ENCODE results near the gene RBFOX1.

The RBFOX1 gene

DNA sequence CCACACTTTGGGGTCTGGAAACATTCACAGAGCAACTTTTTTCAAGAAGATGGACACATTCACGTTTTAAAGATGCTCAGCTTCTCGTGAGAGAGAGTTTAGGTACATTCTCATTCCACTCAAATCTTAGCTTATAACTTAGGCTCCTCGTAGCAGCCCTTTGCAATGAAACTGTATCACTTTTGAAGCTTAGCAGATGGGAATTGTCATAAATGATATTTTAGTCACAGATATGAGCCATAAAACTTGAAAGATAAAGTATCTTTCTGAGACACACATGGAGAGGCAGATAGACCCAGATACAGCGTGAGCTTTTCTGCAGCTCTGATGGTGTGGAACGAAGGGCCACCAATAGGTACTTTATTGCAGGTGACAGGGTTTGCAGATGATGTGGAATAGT lies 41.1 kb downstream of the RBFOX1 start:
- no peak for DNase-seq (ENCODE audit: low read depth)

DNA sequence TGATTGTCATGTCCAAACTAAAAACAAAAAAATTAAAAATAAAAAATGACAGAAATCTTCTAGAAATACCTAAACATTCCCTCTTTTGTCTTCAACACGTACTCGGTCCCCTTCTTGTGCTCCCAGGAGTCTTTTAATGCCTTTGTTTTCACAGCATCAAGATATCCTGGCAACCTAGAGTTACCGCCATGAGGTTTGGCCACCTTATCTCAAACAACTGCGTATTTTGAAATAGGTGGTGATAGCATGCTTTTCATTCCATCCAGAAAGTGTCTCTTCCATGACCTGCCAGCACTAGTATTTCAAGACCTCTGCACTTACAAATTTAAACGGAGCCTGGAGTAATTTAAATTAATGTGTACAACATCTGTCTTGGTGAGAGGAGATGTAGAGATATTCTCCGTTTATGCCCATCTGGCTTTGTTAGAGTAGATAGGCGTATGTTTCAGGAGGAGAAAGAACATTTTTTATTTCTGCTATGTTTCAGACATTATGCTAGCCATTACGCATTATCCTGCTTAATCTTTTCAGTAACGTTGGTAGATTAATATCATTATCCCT lies 42.0 kb downstream of the RBFOX1 start:
- no peak for DNase-seq (ENCODE audit: low read depth)

DNA sequence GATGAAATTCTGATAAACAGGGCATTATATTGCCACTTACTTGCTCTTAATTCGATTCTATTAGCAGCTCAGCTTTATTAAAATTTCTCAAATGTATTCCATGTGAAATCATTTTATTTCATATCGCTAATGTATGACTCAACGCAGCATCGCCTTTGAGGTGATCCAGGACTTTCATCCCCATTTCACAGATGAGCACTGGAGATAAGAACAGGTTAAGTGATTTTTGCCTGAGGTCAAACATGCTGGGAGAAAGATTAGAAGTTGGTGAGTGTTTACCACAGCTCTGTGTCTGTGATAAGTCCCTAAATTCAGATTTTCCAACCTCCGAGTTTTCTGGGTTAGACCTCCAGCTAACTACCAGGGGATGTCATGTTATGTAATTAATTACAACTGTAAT lies 43.6 kb downstream of the RBFOX1 start:
- DNase-seq (ENCODE audit: low read depth) = no peak

DNA sequence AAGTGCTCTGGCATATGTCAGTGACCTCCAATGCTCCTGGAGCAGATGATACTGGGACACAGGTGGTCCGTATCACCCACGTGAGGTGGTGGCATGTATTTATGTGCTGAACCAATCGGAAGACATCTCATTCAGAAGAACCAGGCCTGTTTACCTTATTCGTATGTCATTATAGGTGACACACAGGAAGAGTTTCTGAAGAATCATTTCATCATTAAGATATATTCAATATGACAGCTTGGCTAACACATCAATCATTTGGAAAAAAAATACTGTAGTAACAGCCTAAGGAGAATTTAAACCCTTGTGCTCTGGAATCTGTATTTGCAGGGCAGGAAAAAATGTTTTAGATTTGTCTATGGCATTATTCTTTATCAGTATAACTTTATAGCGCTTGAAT lies 44.6 kb downstream of the RBFOX1 start:
- DNase-seq (ENCODE audit: low read depth) = no peak

DNA sequence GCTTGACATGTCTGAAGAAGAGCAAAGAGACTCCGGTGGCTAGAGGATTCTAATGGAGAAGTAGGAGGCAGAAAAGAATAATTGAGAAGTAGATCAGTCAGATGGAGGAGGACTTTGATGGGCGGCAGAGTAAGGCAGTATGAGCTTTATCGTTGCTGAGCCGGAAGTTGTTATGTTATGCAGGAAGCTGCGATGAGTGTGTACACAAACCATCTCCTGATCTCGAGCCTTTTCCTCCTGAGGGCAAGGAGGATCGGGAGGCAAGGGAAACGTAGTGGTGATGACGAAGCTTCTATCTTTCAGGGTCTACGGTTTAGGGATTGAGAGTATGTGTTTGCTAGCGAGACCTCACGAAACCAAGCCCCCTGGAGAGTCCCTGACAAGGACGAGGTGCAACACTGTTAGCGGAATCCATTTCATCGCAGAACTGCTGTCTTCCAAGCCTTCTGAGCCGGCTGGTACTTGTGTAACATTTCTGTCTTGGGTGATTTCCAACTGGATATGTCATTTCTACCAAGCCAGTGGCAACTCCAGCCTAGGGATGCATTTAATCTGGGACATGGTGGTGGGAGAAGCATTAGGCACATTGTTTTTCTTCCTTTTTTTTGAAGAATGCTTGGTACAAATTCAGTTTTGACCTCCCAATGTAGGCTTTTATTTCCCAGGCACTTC lies 45.5 kb downstream of the RBFOX1 start:
- DNase-seq (ENCODE audit: low read depth) = no peak

DNA sequence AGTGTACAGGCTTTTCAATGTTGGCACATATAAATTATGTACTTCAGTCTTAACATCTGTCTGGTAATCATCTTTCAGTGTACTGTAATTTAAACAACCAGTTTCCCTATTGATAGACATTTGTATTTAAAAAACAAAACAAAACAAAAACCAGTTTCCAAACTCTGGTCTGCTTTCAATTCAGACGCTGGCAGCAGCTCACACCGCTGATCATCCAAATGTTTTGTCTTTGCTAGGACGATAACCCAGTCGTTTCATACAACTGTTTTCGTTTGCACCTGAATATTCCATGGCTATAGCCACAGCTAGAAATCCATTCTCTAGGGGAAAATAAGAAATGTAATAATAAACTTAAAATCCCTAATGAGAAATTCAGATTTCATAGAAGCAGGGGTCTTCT lies 47.8 kb downstream of the RBFOX1 start:
- no peak for DNase-seq (ENCODE audit: low read depth)

DNA sequence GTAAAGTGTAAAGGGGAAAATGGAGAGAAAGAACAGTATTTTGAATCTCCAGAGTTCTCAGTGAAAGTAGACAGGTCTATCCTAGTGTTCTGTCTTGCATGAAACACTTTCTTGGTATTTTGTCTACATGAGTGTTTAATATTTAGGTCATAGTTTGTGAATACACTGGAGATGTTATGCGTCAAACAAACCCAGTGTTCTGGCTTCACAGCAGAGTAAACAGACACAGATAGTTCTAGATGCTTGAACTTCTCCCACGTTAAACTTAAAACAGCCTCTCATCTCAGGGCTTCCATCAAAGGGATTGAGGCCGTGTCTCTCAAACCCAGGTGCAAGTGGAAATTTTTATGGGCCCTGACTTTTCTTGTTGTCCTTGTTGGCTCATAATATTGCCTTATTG lies 48.3 kb downstream of the RBFOX1 start:
- no peak for DNase-seq (ENCODE audit: low read depth)

DNA sequence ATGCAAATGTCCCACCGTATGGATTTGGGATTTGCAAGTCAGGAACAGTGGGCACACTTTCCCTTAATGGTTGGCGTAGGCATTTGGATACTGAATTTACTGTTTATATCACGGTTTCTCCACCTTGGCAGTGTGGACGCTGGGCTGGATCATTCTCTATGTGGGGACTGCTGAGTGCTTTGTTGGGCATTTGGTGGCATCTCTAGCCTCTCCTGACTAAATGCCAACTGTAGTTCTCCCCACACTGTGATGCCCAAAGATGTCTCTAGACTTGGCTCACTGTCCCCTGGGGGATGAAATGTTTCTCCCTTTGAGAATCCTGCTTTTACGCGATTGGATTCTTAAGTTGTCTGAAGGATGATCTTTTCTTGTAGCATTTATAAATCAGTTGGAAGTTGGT lies 49.0 kb downstream of the RBFOX1 start:
- DNase-seq (ENCODE audit: low read depth) = no peak

DNA sequence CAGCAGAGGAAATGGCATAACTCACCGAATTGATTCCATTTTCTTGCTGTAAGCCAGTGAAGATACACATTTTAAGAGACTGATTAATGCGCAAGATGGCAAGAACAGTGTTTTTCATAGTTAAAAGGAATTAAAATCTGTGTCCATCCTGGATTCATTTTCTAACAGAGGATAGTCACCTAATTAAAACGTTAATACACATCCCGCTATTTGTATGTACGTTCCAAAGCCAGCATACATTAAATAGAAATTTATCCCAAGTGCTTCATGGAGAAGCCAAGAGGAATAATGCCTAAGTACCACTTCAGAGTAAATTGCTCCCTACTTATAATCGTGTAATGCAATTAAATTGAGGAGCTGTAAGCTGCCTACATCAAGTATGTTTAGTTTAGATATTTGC lies 49.9 kb downstream of the RBFOX1 start:
- DNase-seq (ENCODE audit: low read depth) = no peak

DNA sequence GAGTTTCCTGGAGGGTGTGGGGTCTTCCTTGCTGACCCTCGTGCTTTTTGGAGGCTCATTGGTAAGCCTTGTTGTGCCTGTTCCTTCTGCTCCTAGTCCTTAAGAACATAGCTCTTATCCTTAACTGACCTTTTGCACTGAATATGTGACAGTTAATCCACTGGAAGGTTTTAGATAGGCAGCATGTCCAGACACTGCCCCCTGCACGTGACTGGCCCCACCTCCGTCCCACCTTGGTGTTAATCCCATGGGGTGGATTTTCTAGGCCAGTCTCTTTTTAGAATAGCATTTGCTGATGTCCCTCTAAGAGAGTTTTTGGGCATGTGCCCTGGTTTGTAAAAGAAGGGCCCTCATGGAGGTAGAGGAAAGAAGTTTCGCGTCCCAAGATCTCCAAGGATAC lies 58.3 kb downstream of the RBFOX1 start:
- DNase-seq (ENCODE audit: low read depth) = no peak

DNA sequence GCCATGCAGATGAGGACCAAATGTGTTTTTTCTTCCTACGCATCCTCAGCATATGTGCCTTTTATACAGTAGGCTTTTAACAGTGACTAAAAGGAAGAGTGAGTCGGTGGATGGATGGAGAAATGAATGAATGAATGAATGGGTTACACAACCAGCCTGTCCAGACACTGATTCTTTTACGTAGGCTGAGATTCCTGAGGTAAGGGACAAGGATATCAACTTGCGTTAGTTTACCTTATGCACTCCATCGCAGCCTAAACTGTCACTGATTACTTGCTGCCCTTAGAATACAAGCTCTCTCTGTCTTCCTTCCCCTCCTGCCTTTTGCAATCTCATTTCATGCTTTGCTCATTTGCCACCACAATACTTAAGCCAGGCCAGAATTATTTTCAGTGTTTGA lies 59.0 kb downstream of the RBFOX1 start:
- no peak for DNase-seq (ENCODE audit: low read depth)

DNA sequence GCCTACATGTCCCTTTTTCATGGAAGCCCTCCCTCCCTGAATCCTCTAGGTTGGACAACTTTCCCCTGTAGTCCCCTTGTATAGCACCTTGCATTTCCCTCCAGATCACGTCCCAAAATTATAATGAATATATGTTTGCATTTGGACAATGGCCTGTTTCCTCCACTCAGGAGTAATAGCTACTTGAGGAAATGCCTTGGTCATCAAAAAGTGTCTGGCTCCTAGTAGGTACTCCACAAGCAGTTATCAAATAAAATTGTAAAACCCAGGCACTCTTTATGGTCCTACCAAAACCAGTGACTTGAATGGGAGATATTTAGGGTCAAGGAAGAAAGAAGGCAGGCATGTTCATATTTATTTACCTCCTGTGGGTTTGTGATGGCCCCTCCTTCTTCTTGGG lies 59.6 kb downstream of the RBFOX1 start:
- DNase-seq (ENCODE audit: low read depth) = no peak

DNA sequence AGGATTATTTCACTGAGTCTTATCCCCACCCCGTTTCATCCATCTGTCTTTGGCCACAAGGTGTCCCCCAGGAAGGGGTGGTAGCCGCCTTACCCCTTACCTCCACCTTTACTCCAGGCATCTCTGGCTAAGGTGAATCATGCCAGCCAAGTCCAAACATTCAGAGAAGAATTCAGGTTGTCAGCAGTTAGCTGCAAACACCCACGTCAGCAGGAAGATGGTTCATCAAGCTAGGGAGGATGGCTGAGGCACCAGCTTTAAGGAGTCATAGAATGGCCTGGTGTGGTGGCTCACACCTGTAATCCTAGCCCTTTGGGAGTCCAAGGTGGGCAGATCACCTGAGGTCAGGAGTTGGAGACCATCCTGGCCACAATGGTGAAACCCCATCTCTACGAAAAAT lies 61.0 kb downstream of the RBFOX1 start:
- no peak for DNase-seq (ENCODE audit: low read depth)

DNA sequence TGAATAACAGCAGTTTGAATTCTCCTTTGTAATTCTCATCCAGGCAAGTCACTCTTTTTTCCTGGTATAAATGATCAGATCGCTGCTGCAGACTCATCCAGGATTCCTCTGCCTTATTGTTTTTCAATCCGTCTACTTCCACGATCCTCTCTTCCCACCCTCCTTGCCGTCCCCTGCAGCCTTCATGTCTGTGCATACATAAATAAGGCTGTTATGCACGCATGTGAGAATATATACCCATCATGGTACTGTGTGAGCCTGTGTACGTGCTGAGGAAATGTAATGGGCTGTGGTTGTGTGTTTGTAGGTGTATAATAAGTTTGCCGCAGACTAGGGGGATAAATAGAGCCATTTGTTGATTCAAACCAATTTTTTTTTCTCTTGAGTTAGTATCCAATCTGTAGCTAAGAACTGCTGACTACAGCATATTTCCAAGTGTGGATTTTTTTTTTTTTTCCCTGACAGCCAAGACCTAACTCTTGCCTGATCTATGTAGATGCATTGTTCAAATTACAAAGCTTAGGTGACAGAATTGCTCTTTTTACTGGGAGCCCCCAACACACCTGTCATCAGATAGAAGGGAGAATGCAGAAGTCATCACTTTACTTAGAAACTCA lies 62.2 kb downstream of the RBFOX1 start:
- no peak for DNase-seq (ENCODE audit: low read depth)

DNA sequence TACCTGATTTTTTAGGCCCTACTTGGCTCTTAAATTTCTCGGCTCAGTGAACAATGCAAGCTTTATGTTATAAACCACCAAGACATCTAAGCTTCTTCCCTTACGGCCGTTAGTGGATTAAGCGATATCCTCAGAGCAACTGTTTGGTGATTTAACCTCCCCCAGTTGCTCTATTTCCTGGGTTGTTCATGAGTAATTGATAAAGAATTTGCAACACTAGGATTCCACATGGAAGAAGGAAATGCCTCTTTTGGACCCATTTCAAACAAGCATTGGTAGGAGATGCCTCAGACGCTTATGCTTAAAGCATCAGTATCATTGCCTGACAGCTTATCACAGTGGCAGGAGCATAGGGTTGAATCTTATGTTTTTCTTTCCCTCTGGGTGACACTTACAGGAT lies 65.3 kb downstream of the RBFOX1 start:
- no peak for DNase-seq (ENCODE audit: low read depth)

DNA sequence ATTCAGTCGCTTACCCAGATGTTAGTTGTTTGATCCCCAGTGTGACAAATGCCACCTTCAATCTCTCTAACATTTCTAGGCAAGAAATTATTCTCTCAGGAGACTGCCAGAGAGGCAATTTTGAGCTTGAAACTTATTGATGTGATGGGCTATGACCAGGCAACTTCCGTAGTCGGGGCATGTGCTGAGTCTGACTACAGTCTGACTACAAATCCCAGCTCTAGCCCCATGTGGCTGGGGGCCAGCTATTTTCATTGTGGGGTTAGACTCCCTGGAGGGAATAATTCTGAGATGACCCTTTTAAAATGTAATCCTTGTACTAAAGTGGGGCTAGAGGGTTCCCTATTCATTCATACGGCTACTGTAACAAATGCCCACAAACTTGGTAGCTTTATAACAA lies 65.9 kb downstream of the RBFOX1 start:
- no peak for DNase-seq (ENCODE audit: low read depth)

DNA sequence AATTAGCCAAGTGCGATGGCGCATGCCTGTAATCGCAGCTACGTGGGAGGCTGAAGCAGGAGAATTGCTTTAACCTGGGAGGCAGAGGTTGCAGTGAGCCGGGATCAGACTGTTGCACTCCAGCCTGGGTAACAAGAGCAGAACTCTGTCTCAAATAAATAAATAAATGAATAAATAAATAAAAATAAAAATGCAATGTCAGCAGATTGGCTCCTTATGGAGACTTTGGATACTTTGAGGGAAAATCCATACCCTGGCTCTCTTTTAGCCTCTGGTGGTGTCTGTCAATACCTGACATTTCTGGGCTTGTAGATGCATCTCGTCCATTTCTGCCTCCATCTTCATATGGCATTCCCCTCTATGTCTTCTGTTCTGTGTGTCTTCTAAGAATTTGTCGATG lies 66.7 kb downstream of the RBFOX1 start:
- no peak for DNase-seq (ENCODE audit: low read depth)

DNA sequence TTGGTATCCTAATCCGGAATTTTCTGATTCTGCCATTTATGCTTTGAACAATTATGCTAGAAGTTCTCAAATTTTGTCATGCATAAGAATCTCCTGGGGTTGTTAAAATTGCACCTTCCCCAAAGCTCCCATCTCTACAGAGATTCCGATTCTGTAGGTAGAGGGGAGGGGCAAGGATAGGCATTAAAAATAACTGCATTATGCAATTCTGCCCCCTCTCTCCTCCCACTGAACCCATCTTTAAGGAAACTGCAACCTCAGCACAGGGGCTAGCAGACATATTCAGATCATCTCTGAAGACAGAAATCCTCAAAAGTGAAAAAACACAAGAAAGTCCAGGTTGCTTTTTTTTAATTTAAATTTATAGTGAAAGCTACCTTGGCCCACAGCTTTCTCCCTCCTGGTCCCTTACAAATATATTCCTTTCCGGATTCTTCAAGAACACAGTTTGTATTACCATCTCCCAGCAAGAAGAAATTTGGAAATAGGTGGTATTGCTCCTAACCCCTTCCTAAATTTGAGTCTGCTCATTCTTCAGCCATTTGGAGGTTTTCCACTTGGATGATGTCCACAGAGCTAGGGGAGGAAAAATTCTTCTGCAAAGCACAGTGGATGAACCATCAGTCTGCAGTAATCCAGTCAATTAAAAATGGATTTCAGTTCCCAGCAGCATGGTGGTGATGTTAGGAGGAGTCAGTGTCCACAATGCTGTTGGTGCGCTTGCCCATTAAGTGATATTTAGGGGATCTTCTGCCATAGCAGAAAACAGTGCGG lies 67.7 kb downstream of the RBFOX1 start:
- no peak for DNase-seq (ENCODE audit: low read depth)

DNA sequence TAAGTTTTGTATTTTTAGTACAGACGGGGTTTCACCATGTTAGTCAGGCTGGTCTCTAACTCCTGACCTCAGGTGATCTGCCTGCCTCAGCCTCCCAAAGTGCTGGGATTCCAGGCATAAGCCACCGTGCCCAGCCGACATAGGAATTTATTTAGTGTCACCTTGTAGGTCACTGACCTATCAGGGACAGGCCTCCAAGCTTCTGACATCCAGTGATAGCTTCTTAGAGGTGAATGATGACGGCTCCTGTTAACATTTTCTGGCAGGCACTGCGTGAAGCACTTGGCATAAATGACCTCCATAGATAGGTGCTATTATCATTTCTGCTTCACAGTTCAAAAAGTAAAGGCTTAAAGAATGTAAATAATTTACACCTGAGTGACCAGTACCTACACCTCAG lies 71.6 kb downstream of the RBFOX1 start:
- no peak for DNase-seq (ENCODE audit: low read depth)

DNA sequence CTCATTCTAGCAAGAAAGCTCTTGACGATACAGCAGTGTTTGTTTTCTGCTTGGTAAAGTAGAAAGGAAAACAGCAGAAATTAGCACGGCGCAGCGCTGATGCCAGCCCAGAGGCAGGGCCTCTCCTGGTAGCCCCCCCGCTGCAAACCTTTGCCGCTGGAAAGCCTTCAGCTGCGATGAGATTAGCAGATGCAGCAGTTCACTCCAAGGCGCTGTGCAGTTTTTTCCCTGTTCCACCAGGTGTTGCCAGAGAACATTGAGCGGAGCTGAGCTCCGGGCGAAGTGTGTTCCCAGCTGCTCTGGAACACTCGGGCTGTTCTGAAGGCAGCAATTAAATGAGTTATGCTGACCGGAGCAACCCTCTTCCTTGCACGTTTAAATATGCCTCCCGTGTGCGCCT lies 72.5 kb downstream of the RBFOX1 start:
- no peak for DNase-seq (ENCODE audit: low read depth)

DNA sequence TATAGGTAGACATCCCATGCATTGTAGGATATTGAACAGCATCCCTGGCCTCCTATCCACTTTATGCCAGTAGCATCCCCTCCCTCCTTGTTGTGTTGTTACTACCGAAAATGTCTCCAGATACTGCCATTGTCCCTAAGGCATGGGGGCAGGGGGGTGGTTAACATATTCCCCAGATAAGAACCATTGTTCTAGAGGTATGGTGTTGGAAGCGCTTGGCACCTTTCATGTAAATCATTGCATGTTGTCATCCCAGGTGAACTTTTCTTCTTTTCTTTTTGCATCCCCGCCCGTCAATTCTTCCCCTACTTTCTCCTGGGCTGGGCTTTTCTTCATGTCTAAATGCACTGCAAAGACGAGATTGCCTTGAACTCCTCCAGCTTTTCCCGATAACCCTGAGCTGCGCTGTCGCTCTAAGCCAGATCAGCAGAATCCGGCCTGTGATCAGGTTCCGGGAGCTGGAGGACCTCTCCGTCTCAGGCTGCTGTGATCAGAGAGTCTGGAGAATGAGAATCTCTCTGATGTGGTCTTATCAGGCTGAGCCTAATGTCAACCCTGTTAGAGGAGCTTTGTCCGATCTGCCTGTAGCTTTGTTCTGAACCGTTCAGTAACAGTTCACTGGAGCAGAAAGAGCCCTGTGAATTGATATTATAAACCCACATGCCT lies 76.2 kb downstream of the RBFOX1 start:
- no peak for DNase-seq (ENCODE audit: low read depth)

DNA sequence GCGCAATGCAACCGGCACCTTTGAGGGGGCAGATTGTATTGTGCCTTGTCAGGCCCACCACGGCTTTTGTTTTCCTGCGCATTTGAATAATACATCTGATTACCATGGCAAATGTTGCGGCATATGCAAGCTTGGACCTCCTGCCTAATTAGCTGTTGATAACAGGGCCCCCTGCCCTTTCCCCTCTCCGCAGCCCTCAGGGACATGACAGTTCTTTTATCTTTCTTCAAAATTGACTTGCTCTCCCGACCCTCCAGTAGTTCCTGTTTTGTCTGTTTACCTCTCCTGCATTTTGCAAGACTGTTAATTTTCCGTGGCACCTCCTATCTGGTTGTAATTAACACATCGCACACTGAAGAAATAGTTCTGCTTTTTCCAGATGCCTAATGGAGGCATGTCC lies 86.8 kb downstream of the RBFOX1 start:
- no peak for DNase-seq (ENCODE audit: low read depth)

DNA sequence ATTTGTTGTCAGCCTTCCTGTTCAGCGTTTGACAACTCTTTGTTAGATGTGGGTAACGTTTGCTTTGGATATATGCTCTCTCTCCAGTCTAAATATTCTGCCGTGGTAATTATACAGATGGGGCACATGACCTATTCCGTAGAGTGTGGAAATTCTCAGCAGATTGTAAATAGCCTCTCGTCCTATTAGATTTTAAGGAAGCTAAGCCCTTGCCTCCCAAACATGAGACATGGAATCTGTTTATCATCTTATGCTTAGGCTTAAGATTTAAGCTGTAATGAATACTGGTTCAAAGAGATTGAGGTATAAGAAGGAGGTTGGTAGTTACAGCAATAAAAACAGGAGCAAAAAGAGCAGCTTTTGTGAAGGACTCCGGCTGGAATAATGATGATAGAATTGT lies 87.4 kb downstream of the RBFOX1 start:
- no peak for DNase-seq (ENCODE audit: low read depth)

Measured in stimulated activated CD8-positive, alpha-beta memory T cell treated with anti-CD3 and anti-CD28 coated beads, Interleukin-12 subunit alpha, Interleukin-12 subunit beta, amount 100 ng/mL, for 1 hour (primary cell).